WTC11 (cell line): ENCODE data around the gene INCENP.

Experiments
- ATF1 ChIP-seq: sonication (generic); formaldehyde crosslinking; IDR thresholded peaks from 2 replicates; pipeline ENCODE4 v1.8.1; 2023; ENCODE audit warnings: mild to moderate bottlenecking, moderate library complexity, missing genetic modification reagents
- CREM ChIP-seq: sonication (generic); formaldehyde crosslinking; IDR thresholded peaks from 2 replicates; pipeline ENCODE4 v1.8.1; 2022; ENCODE audit warnings: mild to moderate bottlenecking, missing genetic modification reagents, moderate library complexity
- JAZF1 ChIP-seq: fragments of 250-450 bp; sonication (Bioruptor Pico); IDR thresholded peaks from 2 replicates; pipeline ENCODE4 v1.9.0; 2021; ENCODE audit warnings: moderate library complexity, mild to moderate bottlenecking, inconsistent platforms
- ZBTB21 ChIP-seq: sonication (generic); formaldehyde crosslinking; IDR thresholded peaks from 2 replicates; pipeline ENCODE4 v1.8.1; 2023; ENCODE audit warnings: mild to moderate bottlenecking, missing genetic modification reagents, borderline replicate concordance
- ZNF121 ChIP-seq: sonication (generic); formaldehyde crosslinking; IDR thresholded peaks from 2 replicates; pipeline ENCODE4 v1.8.0; 2023; ENCODE audit warnings: missing genetic modification reagents
- TF ChIP-seq, protein P1 (sequence below): sonication (generic); formaldehyde crosslinking; IDR thresholded peaks from 2 replicates; pipeline ENCODE4 v1.8.1; 2023; ENCODE audit warnings: mild to moderate bottlenecking, missing genetic modification reagents, borderline replicate concordance
- TF ChIP-seq, protein P2 (sequence below): sonication (generic); formaldehyde crosslinking; IDR thresholded peaks from 2 replicates; pipeline ENCODE4 v1.8.1; 2022; ENCODE audit warnings: missing genetic modification reagents, borderline replicate concordance
- TF ChIP-seq, protein P3 (sequence below): fragments of 200-600 bp; IDR thresholded peaks from 2 replicates; pipeline ENCODE4 v1.8.0; 2022; ENCODE audit warnings: antibody characterized with exemption
- TF ChIP-seq, protein P4 (sequence below): sonication (generic); formaldehyde crosslinking; IDR thresholded peaks from 2 replicates; pipeline ENCODE4 v1.8.0; 2022; ENCODE audit warnings: mild to moderate bottlenecking, missing genetic modification reagents
- TF ChIP-seq, protein P5 (sequence below): sonication (generic); formaldehyde crosslinking; IDR thresholded peaks from 2 replicates; pipeline ENCODE4 v1.8.0; 2022; ENCODE audit warnings: mild to moderate bottlenecking, missing genetic modification reagents
- TF ChIP-seq, protein P6 (sequence below): sonication (generic); formaldehyde crosslinking; conservative IDR thresholded peaks from 2 replicates; pipeline ENCODE4 v1.8.1; 2023; ENCODE audit warnings: mild to moderate bottlenecking, low read depth, missing genetic modification reagents, moderate library complexity
- TF ChIP-seq, protein P7 (sequence below): sonication (generic); formaldehyde crosslinking; IDR thresholded peaks from 2 replicates; pipeline ENCODE4 v1.8.1; 2023; ENCODE audit warnings: mild to moderate bottlenecking, missing genetic modification reagents, moderate library complexity

DNA sequence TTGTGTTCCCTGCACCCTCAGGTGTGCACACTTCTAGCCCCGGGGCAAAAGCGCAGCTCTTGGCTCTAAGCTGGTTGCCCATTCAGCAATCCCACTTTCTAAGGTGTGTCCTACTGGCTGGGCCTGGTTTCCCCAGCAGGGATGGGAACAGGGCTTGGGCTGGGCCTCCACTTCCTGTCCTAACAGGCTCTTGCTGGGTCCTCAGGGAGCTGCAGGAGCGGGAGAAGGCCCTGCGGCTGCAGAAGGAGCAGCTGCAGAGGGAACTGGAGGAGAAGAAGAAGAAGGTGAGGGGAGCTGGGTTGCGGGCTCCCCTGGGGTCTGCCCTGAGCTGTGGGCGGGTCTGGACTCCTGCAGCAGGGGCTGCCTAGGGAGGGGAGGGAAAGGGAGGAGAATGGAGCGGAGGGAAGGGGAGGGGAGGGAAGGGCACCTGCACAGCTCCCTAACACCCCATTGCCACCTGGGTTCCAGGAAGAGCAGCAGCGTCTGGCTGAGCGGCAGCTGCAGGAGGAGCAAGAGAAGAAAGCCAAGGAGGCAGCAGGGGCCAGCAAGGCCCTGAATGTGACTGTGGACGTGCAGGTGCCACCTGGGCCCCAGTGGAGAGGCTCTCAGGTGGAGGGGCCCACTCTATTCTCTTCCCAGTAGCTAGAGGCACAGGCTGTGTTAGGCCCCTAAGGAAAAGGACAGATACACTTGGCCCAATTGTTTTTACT is 24.6 kb downstream of the INCENP start:
- TF ChIP-seq, protein P1, sequence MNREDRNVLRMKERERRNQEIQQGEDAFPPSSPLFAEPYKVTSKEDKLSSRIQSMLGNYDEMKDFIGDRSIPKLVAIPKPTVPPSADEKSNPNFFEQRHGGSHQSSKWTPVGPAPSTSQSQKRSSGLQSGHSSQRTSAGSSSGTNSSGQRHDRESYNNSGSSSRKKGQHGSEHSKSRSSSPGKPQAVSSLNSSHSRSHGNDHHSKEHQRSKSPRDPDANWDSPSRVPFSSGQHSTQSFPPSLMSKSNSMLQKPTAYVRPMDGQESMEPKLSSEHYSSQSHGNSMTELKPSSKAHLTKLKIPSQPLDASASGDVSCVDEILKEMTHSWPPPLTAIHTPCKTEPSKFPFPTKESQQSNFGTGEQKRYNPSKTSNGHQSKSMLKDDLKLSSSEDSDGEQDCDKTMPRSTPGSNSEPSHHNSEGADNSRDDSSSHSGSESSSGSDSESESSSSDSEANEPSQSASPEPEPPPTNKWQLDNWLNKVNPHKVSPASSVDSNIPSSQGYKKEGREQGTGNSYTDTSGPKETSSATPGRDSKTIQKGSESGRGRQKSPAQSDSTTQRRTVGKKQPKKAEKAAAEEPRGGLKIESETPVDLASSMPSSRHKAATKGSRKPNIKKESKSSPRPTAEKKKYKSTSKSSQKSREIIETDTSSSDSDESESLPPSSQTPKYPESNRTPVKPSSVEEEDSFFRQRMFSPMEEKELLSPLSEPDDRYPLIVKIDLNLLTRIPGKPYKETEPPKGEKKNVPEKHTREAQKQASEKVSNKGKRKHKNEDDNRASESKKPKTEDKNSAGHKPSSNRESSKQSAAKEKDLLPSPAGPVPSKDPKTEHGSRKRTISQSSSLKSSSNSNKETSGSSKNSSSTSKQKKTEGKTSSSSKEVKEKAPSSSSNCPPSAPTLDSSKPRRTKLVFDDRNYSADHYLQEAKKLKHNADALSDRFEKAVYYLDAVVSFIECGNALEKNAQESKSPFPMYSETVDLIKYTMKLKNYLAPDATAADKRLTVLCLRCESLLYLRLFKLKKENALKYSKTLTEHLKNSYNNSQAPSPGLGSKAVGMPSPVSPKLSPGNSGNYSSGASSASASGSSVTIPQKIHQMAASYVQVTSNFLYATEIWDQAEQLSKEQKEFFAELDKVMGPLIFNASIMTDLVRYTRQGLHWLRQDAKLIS = no peak
- TF ChIP-seq, protein P2, sequence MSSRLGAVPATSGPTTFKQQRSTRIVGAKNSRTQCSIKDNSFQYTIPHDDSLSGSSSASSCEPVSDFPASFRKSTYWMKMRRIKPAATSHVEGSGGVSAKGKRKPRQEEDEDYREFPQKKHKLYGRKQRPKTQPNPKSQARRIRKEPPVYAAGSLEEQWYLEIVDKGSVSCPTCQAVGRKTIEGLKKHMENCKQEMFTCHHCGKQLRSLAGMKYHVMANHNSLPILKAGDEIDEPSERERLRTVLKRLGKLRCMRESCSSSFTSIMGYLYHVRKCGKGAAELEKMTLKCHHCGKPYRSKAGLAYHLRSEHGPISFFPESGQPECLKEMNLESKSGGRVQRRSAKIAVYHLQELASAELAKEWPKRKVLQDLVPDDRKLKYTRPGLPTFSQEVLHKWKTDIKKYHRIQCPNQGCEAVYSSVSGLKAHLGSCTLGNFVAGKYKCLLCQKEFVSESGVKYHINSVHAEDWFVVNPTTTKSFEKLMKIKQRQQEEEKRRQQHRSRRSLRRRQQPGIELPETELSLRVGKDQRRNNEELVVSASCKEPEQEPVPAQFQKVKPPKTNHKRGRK = no peak
- TF ChIP-seq, protein P3, sequence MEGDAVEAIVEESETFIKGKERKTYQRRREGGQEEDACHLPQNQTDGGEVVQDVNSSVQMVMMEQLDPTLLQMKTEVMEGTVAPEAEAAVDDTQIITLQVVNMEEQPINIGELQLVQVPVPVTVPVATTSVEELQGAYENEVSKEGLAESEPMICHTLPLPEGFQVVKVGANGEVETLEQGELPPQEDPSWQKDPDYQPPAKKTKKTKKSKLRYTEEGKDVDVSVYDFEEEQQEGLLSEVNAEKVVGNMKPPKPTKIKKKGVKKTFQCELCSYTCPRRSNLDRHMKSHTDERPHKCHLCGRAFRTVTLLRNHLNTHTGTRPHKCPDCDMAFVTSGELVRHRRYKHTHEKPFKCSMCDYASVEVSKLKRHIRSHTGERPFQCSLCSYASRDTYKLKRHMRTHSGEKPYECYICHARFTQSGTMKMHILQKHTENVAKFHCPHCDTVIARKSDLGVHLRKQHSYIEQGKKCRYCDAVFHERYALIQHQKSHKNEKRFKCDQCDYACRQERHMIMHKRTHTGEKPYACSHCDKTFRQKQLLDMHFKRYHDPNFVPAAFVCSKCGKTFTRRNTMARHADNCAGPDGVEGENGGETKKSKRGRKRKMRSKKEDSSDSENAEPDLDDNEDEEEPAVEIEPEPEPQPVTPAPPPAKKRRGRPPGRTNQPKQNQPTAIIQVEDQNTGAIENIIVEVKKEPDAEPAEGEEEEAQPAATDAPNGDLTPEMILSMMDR = no peak
- TF ChIP-seq ZBTB21 (CRISPR knock-in tag) (no peak), CREM (CRISPR knock-in tag) (no peak), ATF1 (CRISPR knock-in tag) (no peak), ZNF121 (CRISPR knock-in tag) (no peak), JAZF1 (no peak)
- TF ChIP-seq, protein P4, sequence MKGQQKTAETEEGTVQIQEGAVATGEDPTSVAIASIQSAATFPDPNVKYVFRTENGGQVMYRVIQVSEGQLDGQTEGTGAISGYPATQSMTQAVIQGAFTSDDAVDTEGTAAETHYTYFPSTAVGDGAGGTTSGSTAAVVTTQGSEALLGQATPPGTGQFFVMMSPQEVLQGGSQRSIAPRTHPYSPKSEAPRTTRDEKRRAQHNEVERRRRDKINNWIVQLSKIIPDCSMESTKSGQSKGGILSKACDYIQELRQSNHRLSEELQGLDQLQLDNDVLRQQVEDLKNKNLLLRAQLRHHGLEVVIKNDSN (CRISPR knock-in tag) = no peak
- TF ChIP-seq, protein P5, sequence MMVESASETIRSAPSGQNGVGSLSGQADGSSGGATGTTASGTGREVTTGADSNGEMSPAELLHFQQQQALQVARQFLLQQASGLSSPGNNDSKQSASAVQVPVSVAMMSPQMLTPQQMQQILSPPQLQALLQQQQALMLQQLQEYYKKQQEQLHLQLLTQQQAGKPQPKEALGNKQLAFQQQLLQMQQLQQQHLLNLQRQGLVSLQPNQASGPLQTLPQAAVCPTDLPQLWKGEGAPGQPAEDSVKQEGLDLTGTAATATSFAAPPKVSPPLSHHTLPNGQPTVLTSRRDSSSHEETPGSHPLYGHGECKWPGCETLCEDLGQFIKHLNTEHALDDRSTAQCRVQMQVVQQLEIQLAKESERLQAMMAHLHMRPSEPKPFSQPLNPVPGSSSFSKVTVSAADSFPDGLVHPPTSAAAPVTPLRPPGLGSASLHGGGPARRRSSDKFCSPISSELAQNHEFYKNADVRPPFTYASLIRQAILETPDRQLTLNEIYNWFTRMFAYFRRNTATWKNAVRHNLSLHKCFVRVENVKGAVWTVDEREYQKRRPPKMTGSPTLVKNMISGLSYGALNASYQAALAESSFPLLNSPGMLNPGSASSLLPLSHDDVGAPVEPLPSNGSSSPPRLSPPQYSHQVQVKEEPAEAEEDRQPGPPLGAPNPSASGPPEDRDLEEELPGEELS (CRISPR knock-in tag) = no peak
- TF ChIP-seq, protein P6, sequence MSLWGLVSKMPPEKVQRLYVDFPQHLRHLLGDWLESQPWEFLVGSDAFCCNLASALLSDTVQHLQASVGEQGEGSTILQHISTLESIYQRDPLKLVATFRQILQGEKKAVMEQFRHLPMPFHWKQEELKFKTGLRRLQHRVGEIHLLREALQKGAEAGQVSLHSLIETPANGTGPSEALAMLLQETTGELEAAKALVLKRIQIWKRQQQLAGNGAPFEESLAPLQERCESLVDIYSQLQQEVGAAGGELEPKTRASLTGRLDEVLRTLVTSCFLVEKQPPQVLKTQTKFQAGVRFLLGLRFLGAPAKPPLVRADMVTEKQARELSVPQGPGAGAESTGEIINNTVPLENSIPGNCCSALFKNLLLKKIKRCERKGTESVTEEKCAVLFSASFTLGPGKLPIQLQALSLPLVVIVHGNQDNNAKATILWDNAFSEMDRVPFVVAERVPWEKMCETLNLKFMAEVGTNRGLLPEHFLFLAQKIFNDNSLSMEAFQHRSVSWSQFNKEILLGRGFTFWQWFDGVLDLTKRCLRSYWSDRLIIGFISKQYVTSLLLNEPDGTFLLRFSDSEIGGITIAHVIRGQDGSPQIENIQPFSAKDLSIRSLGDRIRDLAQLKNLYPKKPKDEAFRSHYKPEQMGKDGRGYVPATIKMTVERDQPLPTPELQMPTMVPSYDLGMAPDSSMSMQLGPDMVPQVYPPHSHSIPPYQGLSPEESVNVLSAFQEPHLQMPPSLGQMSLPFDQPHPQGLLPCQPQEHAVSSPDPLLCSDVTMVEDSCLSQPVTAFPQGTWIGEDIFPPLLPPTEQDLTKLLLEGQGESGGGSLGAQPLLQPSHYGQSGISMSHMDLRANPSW (CRISPR knock-in tag) = no peak
- TF ChIP-seq, protein P7, sequence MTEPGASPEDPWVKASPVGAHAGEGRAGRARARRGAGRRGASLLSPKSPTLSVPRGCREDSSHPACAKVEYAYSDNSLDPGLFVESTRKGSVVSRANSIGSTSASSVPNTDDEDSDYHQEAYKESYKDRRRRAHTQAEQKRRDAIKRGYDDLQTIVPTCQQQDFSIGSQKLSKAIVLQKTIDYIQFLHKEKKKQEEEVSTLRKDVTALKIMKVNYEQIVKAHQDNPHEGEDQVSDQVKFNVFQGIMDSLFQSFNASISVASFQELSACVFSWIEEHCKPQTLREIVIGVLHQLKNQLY (CRISPR knock-in tag) = no peak
